Upper lobe of left lung (tissue), 4 donors: ENCODE results near the gene NEURL1.

ENCODE experiments used
- POLR2AphosphoS5 ChIP-seq, 2 donors: sonication (generic); formaldehyde crosslinking; IDR thresholded peaks; one replicate each; pipeline ENCODE4 v1.5.1; 2017; ENCODE audit warnings: antibody characterized with exemption in 2 of 2
- TF ChIP-seq, protein P1 (sequence below), 6 experiments: fragments of 450-650 bp in 4 of 6; fragments of 200-600 bp in 2 of 6; sonication (generic) in 2 of 6; IDR thresholded peaks; one replicate each; pipeline ENCODE4 v1.5.1; 2016 to 2019; ENCODE audit warnings: antibody characterized with exemption in 6 of 6

DNA sequence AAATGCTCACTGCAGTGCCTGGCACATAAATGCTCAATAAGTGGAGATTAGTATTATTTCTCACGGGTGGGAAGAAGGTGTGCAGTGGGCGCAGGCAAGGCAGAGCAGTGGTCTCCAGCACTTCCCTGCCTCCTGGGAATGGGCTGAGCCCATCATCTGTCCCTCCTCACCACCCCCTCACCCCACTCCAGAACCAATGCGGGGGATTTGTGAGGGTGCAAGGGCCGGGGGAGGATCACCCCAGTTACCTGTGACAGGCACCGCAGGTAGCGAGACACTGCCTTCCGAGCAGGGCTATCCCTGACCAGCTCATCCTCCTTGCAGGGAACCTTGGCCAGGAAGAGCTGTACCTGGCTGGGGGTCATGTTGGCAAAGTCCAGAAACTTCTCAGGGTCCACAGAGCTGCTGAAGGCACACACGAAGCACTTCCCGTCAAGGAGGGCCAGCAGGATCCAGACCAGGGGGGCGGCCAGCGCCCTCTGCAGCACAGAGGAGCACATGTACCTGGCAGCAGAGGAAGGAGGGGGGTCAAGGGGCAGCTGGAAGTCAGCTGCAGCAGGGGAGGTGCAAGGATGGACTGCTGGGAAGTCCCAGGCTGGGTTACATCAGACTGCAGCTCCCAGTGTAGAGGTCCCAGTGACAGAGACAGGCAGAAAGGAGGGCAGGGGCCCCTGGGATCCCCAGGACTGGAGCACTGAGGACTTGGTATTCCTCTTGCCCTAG is 17.3 kb upstream of the NEURL1 start:
- TF ChIP-seq, protein P1, sequence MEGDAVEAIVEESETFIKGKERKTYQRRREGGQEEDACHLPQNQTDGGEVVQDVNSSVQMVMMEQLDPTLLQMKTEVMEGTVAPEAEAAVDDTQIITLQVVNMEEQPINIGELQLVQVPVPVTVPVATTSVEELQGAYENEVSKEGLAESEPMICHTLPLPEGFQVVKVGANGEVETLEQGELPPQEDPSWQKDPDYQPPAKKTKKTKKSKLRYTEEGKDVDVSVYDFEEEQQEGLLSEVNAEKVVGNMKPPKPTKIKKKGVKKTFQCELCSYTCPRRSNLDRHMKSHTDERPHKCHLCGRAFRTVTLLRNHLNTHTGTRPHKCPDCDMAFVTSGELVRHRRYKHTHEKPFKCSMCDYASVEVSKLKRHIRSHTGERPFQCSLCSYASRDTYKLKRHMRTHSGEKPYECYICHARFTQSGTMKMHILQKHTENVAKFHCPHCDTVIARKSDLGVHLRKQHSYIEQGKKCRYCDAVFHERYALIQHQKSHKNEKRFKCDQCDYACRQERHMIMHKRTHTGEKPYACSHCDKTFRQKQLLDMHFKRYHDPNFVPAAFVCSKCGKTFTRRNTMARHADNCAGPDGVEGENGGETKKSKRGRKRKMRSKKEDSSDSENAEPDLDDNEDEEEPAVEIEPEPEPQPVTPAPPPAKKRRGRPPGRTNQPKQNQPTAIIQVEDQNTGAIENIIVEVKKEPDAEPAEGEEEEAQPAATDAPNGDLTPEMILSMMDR (IDR thresholded peaks at IDR 0.05): no peak
- no peak for TF ChIP-seq POLR2AphosphoS5 (IDR thresholded peaks at IDR 0.05)
